GM23338 (cell line): ENCODE results near the gene PYGB. TPM values are rescaled to one million over a fixed set of nuclear protein-coding genes. Genes with fewer than 3 reads are reported as not detected.

Source experiments
- ATAC-seq: fragments of 200-7000 bp; cut with Tn5 transposase; 3 replicates; pipeline ENCODE4 v1.9.1; 2020
- DNase-seq: peaks from one replicate; pipeline ENCODE4 v3.0.0-alpha.2; 2015; ENCODE audit warnings: low spot score
- H2AFZ ChIP-seq: fragments of 200-600 bp; sonication (generic); 2 replicates; pipeline ENCODE4 v1.8.0; 2016; ENCODE audit warnings: antibody characterized with exemption, mild to moderate bottlenecking, moderate library complexity
- H3F3A ChIP-seq: fragments of 200-600 bp; sonication (generic); replicated peaks from 2 replicates; pipeline ENCODE4 v1.8.0; 2017; ENCODE audit warnings: antibody characterized with exemption, mixed run types, low read depth
- H3K27ac ChIP-seq: fragments of 200-600 bp; sonication (generic); 2 replicates; pipeline ENCODE4 v1.6.1; 2016; ENCODE audit warnings: low read depth
- H3K27me3 ChIP-seq: fragments of 200-600 bp; sonication (generic); 2 replicates; pipeline ENCODE4 v1.8.0; 2016; ENCODE audit warnings: mild to moderate bottlenecking, mixed run types, moderate library complexity; ENCODE audit not compliant: insufficient read depth
- H3K36me3 ChIP-seq: fragments of 200-600 bp; sonication (generic); 2 replicates; pipeline ENCODE4 v1.8.0; 2016; ENCODE audit warnings: mild to moderate bottlenecking; ENCODE audit not compliant: insufficient read depth
- H3K4me1 ChIP-seq: fragments of 200-600 bp; sonication (generic); 2 replicates; pipeline ENCODE4 v1.8.0; 2016; ENCODE audit warnings: mild to moderate bottlenecking, moderate library complexity; ENCODE audit not compliant: insufficient read depth
- H3K4me2 ChIP-seq: fragments of 200-600 bp; sonication (generic); 2 replicates; pipeline ENCODE4 v1.7.1; 2017; ENCODE audit warnings: mixed run types
- H3K4me3 ChIP-seq: fragments of 200-600 bp; sonication (generic); 2 replicates; pipeline ENCODE4 v1.6.1; 2016; ENCODE audit warnings: mixed run types
- H3K79me2 ChIP-seq: fragments of 200-600 bp; sonication (generic); replicated peaks from 2 replicates; pipeline ENCODE4 v1.8.0; 2017; ENCODE audit warnings: mild to moderate bottlenecking; ENCODE audit not compliant: insufficient read depth
- H3K9me2 ChIP-seq: fragments of 200-600 bp; sonication (generic); 2 replicates; pipeline ENCODE4 v1.8.0; 2017; ENCODE audit not compliant: insufficient read depth
- H4K20me1 ChIP-seq: fragments of 200-600 bp; sonication (generic); replicated peaks from 2 replicates; pipeline ENCODE4 v1.8.0; 2017; ENCODE audit warnings: mild to moderate bottlenecking; ENCODE audit not compliant: insufficient read depth
- H3K27ac Mint-ChIP-seq: 2 replicates; pipeline ENCODE4 v1.8.0; 2020; ENCODE audit warnings: inconsistent platforms, mild to moderate bottlenecking, moderate library complexity, mixed read lengths
- H3K27me3 Mint-ChIP-seq: 3 replicates; pipeline ENCODE4 v1.8.0; 2022; ENCODE audit warnings: low read depth, mild to moderate bottlenecking, moderate library complexity, mixed read lengths, inconsistent platforms; ENCODE audit not compliant: insufficient read depth, poor library complexity
- H3K36me3 Mint-ChIP-seq: 3 replicates; pipeline ENCODE4 v1.8.0; 2021; ENCODE audit warnings: low read depth, mild to moderate bottlenecking, inconsistent platforms, moderate library complexity, mixed read lengths
- H3K4me1 Mint-ChIP-seq: 3 replicates; pipeline ENCODE4 v1.8.0; 2020; ENCODE audit warnings: mild to moderate bottlenecking, inconsistent platforms, mixed read lengths
- H3K4me3 Mint-ChIP-seq: 3 replicates; pipeline ENCODE4 v1.8.0; 2021; ENCODE audit warnings: moderate library complexity, mild to moderate bottlenecking, inconsistent platforms, mixed read lengths
- H3K9me3 Mint-ChIP-seq: 3 replicates; pipeline ENCODE4 v1.8.0; 2020; ENCODE audit warnings: moderate library complexity, mild to moderate bottlenecking, inconsistent platforms, mixed read lengths
- CREB1 ChIP-seq: fragments of 250-450 bp; sonication (Bioruptor Pico); IDR thresholded peaks from 2 replicates; pipeline ENCODE4 v1.5.0; 2020; ENCODE audit warnings: low read depth, mild to moderate bottlenecking, moderate library complexity
- EZH2 ChIP-seq: fragments of 200-600 bp; sonication (generic); IDR thresholded peaks from one replicate; pipeline ENCODE4 v1.8.0; 2017; ENCODE audit warnings: antibody characterized with exemption, mild to moderate bottlenecking, low read depth; ENCODE audit not compliant: unreplicated experiment
- EZH2phosphoT487 ChIP-seq: fragments of 200-600 bp; sonication (generic); IDR thresholded peaks from one replicate; pipeline ENCODE4 v1.8.1; 2018; ENCODE audit warnings: antibody characterized with exemption; ENCODE audit not compliant: unreplicated experiment
- JUNB ChIP-seq: IDR thresholded peaks from one replicate; pipeline ENCODE4 v1.6.1; 2016; ENCODE audit warnings: antibody characterized with exemption; ENCODE audit not compliant: unreplicated experiment
- NANOG ChIP-seq: IDR thresholded peaks from 2 replicates; pipeline ENCODE4 v1.6.1; 2016; ENCODE audit warnings: antibody characterized with exemption, borderline replicate concordance
- POLR2AphosphoS5 ChIP-seq: IDR thresholded peaks from 2 replicates; pipeline ENCODE4 v1.6.1; 2016; ENCODE audit warnings: antibody characterized with exemption, low read depth
- STAT1 ChIP-seq: IDR thresholded peaks from one replicate; pipeline ENCODE4 v1.6.1; 2016; ENCODE audit warnings: antibody characterized with exemption; ENCODE audit not compliant: unreplicated experiment
- ZNF114 ChIP-seq: fragments of 250-450 bp; sonication (Bioruptor Pico); IDR thresholded peaks from 2 replicates; pipeline ENCODE4 v1.5.0; 2020; ENCODE audit warnings: mild to moderate bottlenecking, moderate library complexity
- ZNF331 ChIP-seq: fragments of 250-450 bp; sonication (Bioruptor Pico); IDR thresholded peaks from 2 replicates; pipeline ENCODE4 v1.5.0; 2020; ENCODE audit warnings: low read depth, mild to moderate bottlenecking, moderate library complexity
- polyA plus RNA-seq: library from polyadenylated mRNA; unstranded; fragments of >200 nt; fragmentation: Nextera tagmentation; extraction: Ambion mirVana; gene quantifications from 2 replicates; pipeline ENCODE4 v1.2.1, GENCODE V29; 2016
- total RNA-seq: library from RNA; depleted of rRNA; stranded (reverse); fragments of >200 nt; shearing (Covaris generic); gene quantifications from 2 replicates; pipeline ENCODE4 v1.2.3, GENCODE V29; 2014
- TF ChIP-seq, protein P1 (sequence below): IDR thresholded peaks from one replicate; pipeline ENCODE4 v1.6.1; 2018; ENCODE audit warnings: antibody characterized with exemption; ENCODE audit not compliant: unreplicated experiment
- TF ChIP-seq, protein P2 (sequence below): IDR thresholded peaks from 2 replicates; pipeline ENCODE4 v1.6.1; 2016; ENCODE audit warnings: antibody characterized with exemption
- TF ChIP-seq, protein P3 (sequence below): fragments of 250-450 bp; sonication (Bioruptor Pico); IDR thresholded peaks from 2 replicates; pipeline ENCODE4 v1.5.0; 2020; ENCODE audit warnings: mild to moderate bottlenecking, moderate library complexity
- TF ChIP-seq, protein P4 (sequence below), 2 experiments: fragments of 200-600 bp in 1 of 2; sonication (generic) in 1 of 2; conservative IDR thresholded peaks; 2 replicates each; pipeline versions ENCODE4 v1.5.1 to v1.6.1; 2016 to 2017; ENCODE audit warnings: antibody characterized with exemption in 2 of 2, low read depth in 2 of 2, mild to moderate bottlenecking in 2 of 2, moderate library complexity in 1 of 2

PYGB gene
- total and polyA plus RNA-seq, 2 experiments from 2014 or later = 15.6 to 64.0 TPM

DNA sequence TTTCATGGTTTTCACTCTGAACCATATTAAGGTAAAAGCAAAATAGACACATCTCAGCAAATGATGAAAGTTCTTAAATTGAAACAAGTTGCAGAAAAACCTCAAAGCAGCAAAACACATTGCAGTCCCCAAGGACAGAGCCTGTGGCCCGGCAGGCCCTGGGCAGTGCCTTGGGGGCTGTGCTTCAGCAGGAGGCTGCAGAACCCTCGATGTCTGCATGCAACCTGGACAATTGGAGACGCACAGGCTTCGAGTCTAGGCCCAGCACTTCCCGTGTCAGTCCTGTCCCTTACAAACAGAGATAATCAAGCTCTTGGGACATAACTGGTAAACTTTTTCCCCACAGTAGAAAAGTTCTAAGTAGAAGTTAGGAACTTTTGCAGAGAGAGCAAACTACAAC is 9.2 kb downstream of the PYGB start:
- Histone ChIP-seq H3K9me2 (no peaks in the 10 kb centered on the region), H3K4me2 (no peak overlapping the region), H3K27ac (no peak overlapping the region), H3K36me3 (peaks cover 5% of the 10 kb centered on the region; the same call in 1 of the 2 replicates), H3K27me3 (no peaks in the 10 kb centered on the region), H3K79me2 (peaks cover 50% of the 10 kb centered on the region), H3K4me1 (no peaks in the 10 kb centered on the region), H2AFZ (no peak overlapping the region), H3F3A (no peaks in the 10 kb centered on the region), H3K4me3 (no peak overlapping the region), H4K20me1 (peaks cover 16% of the 10 kb centered on the region)
- ATAC-seq (no peak), DNase-seq (no peak)
- Mint-ChIP-seq H3K27ac (no peak overlapping the region), H3K36me3 (peaks cover 37% of the 10 kb centered on the region), H3K4me1 (peaks cover 6% of the 10 kb centered on the region; the same call in 2 of the 3 replicates), H3K9me3 (peaks cover 12% of the 10 kb centered on the region), H3K27me3 (peaks cover 2% of the 10 kb centered on the region), H3K4me3 (no peak overlapping the region)
- no peak for TF ChIP-seq STAT1
- TF ChIP-seq, protein P1, sequence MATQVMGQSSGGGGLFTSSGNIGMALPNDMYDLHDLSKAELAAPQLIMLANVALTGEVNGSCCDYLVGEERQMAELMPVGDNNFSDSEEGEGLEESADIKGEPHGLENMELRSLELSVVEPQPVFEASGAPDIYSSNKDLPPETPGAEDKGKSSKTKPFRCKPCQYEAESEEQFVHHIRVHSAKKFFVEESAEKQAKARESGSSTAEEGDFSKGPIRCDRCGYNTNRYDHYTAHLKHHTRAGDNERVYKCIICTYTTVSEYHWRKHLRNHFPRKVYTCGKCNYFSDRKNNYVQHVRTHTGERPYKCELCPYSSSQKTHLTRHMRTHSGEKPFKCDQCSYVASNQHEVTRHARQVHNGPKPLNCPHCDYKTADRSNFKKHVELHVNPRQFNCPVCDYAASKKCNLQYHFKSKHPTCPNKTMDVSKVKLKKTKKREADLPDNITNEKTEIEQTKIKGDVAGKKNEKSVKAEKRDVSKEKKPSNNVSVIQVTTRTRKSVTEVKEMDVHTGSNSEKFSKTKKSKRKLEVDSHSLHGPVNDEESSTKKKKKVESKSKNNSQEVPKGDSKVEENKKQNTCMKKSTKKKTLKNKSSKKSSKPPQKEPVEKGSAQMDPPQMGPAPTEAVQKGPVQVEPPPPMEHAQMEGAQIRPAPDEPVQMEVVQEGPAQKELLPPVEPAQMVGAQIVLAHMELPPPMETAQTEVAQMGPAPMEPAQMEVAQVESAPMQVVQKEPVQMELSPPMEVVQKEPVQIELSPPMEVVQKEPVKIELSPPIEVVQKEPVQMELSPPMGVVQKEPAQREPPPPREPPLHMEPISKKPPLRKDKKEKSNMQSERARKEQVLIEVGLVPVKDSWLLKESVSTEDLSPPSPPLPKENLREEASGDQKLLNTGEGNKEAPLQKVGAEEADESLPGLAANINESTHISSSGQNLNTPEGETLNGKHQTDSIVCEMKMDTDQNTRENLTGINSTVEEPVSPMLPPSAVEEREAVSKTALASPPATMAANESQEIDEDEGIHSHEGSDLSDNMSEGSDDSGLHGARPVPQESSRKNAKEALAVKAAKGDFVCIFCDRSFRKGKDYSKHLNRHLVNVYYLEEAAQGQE = no peak
- TF ChIP-seq, protein P2, sequence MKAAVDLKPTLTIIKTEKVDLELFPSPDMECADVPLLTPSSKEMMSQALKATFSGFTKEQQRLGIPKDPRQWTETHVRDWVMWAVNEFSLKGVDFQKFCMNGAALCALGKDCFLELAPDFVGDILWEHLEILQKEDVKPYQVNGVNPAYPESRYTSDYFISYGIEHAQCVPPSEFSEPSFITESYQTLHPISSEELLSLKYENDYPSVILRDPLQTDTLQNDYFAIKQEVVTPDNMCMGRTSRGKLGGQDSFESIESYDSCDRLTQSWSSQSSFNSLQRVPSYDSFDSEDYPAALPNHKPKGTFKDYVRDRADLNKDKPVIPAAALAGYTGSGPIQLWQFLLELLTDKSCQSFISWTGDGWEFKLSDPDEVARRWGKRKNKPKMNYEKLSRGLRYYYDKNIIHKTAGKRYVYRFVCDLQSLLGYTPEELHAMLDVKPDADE = no peak
- no peak for TF ChIP-seq NANOG
- no peak for TF ChIP-seq EZH2phosphoT487
- TF ChIP-seq EZH2 = no peak
- no peak for TF ChIP-seq JUNB
- TF ChIP-seq, protein P3, sequence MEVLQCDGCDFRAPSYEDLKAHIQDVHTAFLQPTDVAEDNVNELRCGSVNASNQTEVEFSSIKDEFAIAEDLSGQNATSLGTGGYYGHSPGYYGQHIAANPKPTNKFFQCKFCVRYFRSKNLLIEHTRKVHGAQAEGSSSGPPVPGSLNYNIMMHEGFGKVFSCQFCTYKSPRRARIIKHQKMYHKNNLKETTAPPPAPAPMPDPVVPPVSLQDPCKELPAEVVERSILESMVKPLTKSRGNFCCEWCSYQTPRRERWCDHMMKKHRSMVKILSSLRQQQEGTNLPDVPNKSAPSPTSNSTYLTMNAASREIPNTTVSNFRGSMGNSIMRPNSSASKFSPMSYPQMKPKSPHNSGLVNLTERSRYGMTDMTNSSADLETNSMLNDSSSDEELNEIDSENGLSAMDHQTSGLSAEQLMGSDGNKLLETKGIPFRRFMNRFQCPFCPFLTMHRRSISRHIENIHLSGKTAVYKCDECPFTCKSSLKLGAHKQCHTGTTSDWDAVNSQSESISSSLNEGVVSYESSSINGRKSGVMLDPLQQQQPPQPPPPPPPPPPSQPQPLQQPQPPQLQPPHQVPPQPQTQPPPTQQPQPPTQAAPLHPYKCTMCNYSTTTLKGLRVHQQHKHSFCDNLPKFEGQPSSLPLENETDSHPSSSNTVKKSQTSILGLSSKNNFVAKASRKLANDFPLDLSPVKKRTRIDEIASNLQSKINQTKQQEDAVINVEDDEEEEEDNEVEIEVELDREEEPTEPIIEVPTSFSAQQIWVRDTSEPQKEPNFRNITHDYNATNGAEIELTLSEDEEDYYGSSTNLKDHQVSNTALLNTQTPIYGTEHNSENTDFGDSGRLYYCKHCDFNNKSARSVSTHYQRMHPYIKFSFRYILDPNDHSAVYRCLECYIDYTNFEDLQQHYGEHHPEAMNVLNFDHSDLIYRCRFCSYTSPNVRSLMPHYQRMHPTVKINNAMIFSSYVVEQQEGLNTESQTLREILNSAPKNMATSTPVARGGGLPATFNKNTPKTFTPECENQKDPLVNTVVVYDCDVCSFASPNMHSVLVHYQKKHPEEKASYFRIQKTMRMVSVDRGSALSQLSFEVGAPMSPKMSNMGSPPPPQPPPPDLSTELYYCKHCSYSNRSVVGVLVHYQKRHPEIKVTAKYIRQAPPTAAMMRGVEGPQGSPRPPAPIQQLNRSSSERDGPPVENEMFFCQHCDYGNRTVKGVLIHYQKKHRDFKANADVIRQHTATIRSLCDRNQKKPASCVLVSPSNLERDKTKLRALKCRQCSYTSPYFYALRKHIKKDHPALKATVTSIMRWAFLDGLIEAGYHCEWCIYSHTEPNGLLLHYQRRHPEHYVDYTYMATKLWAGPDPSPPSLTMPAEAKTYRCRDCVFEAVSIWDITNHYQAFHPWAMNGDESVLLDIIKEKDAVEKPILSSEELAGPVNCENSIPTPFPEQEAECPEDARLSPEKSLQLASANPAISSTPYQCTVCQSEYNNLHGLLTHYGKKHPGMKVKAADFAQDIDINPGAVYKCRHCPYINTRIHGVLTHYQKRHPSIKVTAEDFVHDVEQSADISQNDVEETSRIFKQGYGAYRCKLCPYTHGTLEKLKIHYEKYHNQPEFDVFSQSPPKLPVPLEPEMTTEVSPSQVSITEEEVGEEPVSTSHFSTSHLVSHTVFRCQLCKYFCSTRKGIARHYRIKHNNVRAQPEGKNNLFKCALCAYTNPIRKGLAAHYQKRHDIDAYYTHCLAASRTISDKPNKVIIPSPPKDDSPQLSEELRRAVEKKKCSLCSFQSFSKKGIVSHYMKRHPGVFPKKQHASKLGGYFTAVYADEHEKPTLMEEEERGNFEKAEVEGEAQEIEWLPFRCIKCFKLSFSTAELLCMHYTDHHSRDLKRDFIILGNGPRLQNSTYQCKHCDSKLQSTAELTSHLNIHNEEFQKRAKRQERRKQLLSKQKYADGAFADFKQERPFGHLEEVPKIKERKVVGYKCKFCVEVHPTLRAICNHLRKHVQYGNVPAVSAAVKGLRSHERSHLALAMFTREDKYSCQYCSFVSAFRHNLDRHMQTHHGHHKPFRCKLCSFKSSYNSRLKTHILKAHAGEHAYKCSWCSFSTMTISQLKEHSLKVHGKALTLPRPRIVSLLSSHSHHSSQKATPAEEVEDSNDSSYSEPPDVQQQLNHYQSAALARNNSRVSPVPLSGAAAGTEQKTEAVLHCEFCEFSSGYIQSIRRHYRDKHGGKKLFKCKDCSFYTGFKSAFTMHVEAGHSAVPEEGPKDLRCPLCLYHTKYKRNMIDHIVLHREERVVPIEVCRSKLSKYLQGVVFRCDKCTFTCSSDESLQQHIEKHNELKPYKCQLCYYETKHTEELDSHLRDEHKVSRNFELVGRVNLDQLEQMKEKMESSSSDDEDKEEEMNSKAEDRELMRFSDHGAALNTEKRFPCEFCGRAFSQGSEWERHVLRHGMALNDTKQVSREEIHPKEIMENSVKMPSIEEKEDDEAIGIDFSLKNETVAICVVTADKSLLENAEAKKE (CRISPR knock-in tag) = no peak
- no peak for TF ChIP-seq CREB1 (CRISPR knock-in tag)
- no peak for TF ChIP-seq ZNF114
- TF ChIP-seq ZNF331 = no peak
- TF ChIP-seq POLR2AphosphoS5 = no peak
- TF ChIP-seq, protein P4, sequence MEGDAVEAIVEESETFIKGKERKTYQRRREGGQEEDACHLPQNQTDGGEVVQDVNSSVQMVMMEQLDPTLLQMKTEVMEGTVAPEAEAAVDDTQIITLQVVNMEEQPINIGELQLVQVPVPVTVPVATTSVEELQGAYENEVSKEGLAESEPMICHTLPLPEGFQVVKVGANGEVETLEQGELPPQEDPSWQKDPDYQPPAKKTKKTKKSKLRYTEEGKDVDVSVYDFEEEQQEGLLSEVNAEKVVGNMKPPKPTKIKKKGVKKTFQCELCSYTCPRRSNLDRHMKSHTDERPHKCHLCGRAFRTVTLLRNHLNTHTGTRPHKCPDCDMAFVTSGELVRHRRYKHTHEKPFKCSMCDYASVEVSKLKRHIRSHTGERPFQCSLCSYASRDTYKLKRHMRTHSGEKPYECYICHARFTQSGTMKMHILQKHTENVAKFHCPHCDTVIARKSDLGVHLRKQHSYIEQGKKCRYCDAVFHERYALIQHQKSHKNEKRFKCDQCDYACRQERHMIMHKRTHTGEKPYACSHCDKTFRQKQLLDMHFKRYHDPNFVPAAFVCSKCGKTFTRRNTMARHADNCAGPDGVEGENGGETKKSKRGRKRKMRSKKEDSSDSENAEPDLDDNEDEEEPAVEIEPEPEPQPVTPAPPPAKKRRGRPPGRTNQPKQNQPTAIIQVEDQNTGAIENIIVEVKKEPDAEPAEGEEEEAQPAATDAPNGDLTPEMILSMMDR (conservative IDR thresholded peaks at IDR 0.05; ENCODE audit: low read depth in 2 of 2) = no peak
